HG03139 (cell line): ENCODE measurements around the gene LBX1.

Experiments used
- ATAC-seq: cut with Tn5 transposase; IDR thresholded peaks from one replicate; pipeline ENCODE4 v1.9.1; 2021; ENCODE audit not compliant: unreplicated experiment

LBX1 gene

GRCh38 chr10:101229266-101230182, at the start of gene LBX1:
Gene LBX1 (minus strand): TSS chr10:101229463. CDS start chr10:101228815, 648 bp downstream.
- no peak for ATAC-seq

- no peak for ATAC-seq
Measured at GRCh38 chr10:101273741-101274140, 44.5 kb upstream of the LBX1 start.

- no peak for ATAC-seq
Measured at GRCh38 chr10:101273330-101273729, 44.1 kb upstream of the LBX1 start.

- ATAC-seq = no peak
Measured at GRCh38 chr10:101272229-101272868, 43.1 kb upstream of the LBX1 start.

GRCh38 chr10:101270763-101271162, 41.5 kb upstream of the LBX1 start:
- no peak for ATAC-seq

GRCh38 chr10:101267776-101268175, 38.5 kb upstream of the LBX1 start:
- no peak for ATAC-seq

GRCh38 chr10:101267290-101267680, 38.0 kb upstream of the LBX1 start:
- no peak for ATAC-seq

GRCh38 chr10:101266381-101267289, 37.4 kb upstream of the LBX1 start:
- ATAC-seq = no peak

GRCh38 chr10:101263150-101263752, 34.0 kb upstream of the LBX1 start:
- no peak for ATAC-seq

GRCh38 chr10:101262147-101262546, 32.9 kb upstream of the LBX1 start:
- ATAC-seq = no peak

GRCh38 chr10:101261702-101262101, 32.4 kb upstream of the LBX1 start:
- no peak for ATAC-seq

GRCh38 chr10:101260764-101261481, 31.7 kb upstream of the LBX1 start:
- no peak for ATAC-seq

GRCh38 chr10:101258179-101258885, 29.1 kb upstream of the LBX1 start:
- ATAC-seq = no peak

GRCh38 chr10:101257491-101257890, 28.2 kb upstream of the LBX1 start:
- ATAC-seq = no peak

GRCh38 chr10:101257084-101257483, 27.8 kb upstream of the LBX1 start:
- ATAC-seq = no peak

- ATAC-seq = no peak
Measured at GRCh38 chr10:101256387-101256786, 27.1 kb upstream of the LBX1 start.

GRCh38 chr10:101250136-101250535, 20.9 kb upstream of the LBX1 start:
- ATAC-seq = no peak

GRCh38 chr10:101249171-101249581, 19.9 kb upstream of the LBX1 start:
- ATAC-seq = no peak

GRCh38 chr10:101246639-101247038, 17.4 kb upstream of the LBX1 start:
- ATAC-seq = no peak
